ENCODE data around the gene TANGO6.

The TANGO6 gene

GRCh38 chr16:68869492-68870088, 26.3 kb downstream of the TANGO6 start:
- no peak for DNase-seq

- no peak for DNase-seq
Measured at GRCh38 chr16:68873635-68874471, 30.5 kb downstream of the TANGO6 start.

GRCh38 chr16:68875871-68876270, 32.5 kb downstream of the TANGO6 start:
- no peak for DNase-seq

- DNase-seq: no peak
Measured at GRCh38 chr16:68883685-68884084, 40.4 kb downstream of the TANGO6 start.

- no peak for DNase-seq
Measured at GRCh38 chr16:68884401-68884800, 41.1 kb downstream of the TANGO6 start.

- DNase-seq: no peak
Measured at GRCh38 chr16:68884861-68885720, 41.8 kb downstream of the TANGO6 start.

GRCh38 chr16:68887107-68887506, 43.8 kb downstream of the TANGO6 start:
- DNase-seq: no peak

- DNase-seq: no peak
Measured at GRCh38 chr16:68889508-68890150, 46.3 kb downstream of the TANGO6 start.

- no peak for DNase-seq
Measured at GRCh38 chr16:68892214-68892613, 48.9 kb downstream of the TANGO6 start.

GRCh38 chr16:68892898-68893297, 49.6 kb downstream of the TANGO6 start:
- no peak for DNase-seq

GRCh38 chr16:68893710-68894705, 50.7 kb downstream of the TANGO6 start:
- DNase-seq: no peak

GRCh38 chr16:68894714-68895113, 51.4 kb downstream of the TANGO6 start:
- no peak for DNase-seq

GRCh38 chr16:68898026-68898425, 54.7 kb downstream of the TANGO6 start:
- DNase-seq: no peak

- no peak for DNase-seq
Measured at GRCh38 chr16:68900009-68900408, 56.7 kb downstream of the TANGO6 start.

GRCh38 chr16:68902003-68902968, 59.0 kb downstream of the TANGO6 start:
- DNase-seq: no peak

GRCh38 chr16:68902969-68903345, 59.6 kb downstream of the TANGO6 start:
- no peak for DNase-seq

GRCh38 chr16:68907297-68907696, 64.0 kb downstream of the TANGO6 start:
- DNase-seq: no peak

GRCh38 chr16:68907781-68908181, 64.5 kb downstream of the TANGO6 start:
- DNase-seq: no peak

- no peak for DNase-seq
Measured at GRCh38 chr16:68909099-68909733, 65.9 kb downstream of the TANGO6 start.

- no peak for DNase-seq
Measured at GRCh38 chr16:68910051-68910450, 66.7 kb downstream of the TANGO6 start.

All from activated CD8-positive, alpha-beta memory T cell treated with anti-CD3 and anti-CD28 coated beads, Interleukin-2, amount 50 U/mL, for 48 hours (primary cell).